ENCODE measurements around the gene DTX1.

DNA sequence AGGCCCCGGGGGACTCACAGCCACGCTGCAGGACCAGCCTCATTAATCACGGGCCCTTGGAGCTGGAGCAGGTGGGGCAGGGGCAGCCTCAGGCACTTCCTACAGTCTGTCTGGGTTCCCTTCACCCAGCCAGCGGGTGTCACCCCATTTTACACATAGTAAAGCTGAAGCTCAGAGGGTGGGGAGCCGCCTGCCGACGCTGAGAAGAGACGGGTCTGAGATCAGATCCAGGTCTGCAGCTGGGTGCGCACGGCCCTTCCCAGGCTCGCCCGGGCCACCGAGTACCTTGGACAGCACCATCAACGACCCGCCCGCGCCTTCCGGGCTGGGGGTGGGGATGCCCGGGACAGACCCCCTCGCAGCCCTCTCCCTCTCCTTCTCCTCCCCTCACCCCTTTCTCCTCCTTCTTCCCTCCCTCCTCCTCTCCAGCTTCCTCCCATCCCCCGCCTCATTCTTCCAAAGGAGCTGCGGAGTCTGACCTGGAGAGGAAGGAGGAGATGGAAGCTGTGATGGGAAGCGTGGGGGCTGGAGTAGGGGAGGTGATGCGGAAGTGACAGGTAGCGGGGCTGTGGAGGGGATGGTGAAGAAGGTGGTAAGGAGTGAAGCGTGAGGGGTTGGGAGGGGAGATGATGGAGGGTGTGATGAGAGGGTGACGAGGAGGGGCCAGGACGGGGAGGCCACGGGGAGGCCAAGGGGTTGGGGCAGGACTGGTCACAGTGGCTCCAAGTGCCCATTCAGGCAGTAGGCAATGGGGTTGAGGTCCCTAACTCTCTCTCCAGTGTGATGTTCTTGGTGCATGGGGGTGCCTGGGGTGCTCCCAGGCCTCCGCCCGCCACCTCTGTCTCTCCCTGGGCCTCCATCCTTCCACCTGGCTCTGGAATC is 8.8 kb downstream of the DTX1 start:
- TF ChIP-seq POLR2AphosphoS5 (IDR thresholded peaks at IDR 0.05; ENCODE audit: borderline replicate concordance, low read depth, low read length) (no peak), EZH2 (IDR thresholded peaks at IDR 0.05) (no peak), FOXP2 (optimal IDR thresholded peaks at IDR 0.05; ENCODE audit: control extremely low read depth, extremely low read length, insufficient read depth) (no peak)
